Measurements from ENCODE around the gene SLC25A5.

DNA sequence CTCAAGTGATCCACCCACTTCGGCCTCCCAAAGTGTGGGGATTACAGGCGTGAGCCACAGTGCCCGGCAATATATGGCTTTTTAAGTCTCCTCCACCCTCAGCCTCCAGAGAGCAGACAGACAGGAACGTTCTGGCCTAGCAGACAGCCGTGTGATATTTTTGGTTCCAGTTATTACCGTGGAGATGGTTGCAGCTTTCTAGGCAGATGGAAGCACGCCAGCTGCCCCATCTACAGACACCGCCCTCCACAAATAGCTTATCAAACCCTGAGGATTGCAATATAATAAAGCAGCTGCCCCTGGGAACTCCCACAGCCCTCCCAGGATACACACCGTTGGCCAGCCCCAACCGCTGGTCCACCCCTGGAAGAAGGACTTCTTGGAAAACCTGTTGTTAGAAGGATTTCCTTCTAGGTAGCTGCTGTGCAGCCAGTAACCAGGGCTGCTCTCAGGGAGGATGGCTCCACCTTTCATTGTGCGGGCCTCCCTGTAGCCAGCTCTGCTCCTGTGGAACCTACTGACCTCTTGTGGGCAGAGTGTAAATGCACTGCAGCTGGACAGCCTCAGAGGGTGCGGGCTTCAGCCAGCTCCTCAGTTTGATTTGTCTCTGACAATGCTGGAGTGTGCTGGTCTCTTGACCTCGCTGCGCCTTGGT lies 44.0 kb downstream of the SLC25A5 start:
- TF ChIP-seq TAF1 (IDR thresholded peaks at IDR 0.05; ENCODE audit: borderline replicate concordance, insufficient read depth, low read length) (no peak), SIN3A (IDR thresholded peaks at IDR 0.05; ENCODE audit: borderline replicate concordance, insufficient read depth, low read length) (no peak), FOXP2 (optimal IDR thresholded peaks at IDR 0.05; ENCODE audit: borderline replicate concordance, extremely low read depth, extremely low read length, insufficient read depth) (no peak)
- TF ChIP-seq, protein P1, sequence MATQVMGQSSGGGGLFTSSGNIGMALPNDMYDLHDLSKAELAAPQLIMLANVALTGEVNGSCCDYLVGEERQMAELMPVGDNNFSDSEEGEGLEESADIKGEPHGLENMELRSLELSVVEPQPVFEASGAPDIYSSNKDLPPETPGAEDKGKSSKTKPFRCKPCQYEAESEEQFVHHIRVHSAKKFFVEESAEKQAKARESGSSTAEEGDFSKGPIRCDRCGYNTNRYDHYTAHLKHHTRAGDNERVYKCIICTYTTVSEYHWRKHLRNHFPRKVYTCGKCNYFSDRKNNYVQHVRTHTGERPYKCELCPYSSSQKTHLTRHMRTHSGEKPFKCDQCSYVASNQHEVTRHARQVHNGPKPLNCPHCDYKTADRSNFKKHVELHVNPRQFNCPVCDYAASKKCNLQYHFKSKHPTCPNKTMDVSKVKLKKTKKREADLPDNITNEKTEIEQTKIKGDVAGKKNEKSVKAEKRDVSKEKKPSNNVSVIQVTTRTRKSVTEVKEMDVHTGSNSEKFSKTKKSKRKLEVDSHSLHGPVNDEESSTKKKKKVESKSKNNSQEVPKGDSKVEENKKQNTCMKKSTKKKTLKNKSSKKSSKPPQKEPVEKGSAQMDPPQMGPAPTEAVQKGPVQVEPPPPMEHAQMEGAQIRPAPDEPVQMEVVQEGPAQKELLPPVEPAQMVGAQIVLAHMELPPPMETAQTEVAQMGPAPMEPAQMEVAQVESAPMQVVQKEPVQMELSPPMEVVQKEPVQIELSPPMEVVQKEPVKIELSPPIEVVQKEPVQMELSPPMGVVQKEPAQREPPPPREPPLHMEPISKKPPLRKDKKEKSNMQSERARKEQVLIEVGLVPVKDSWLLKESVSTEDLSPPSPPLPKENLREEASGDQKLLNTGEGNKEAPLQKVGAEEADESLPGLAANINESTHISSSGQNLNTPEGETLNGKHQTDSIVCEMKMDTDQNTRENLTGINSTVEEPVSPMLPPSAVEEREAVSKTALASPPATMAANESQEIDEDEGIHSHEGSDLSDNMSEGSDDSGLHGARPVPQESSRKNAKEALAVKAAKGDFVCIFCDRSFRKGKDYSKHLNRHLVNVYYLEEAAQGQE (IDR thresholded peaks at IDR 0.05; ENCODE audit: insufficient read depth in 1 of 2, low read depth in 2 of 2, low read length in 2 of 2) = 0 out of 4 replicates have a peak, but pooled peaks of 1 of the 2 experiments have one; percentile 14

All from PFSK-1 (cell line).